PFSK-1 (cell line): Measurements from ENCODE around the gene FAM177B.

Source experiments
- FOXP2 ChIP-seq: optimal IDR thresholded peaks from 2 replicates; pipeline ENCODE3; 2011; ENCODE audit warnings: borderline replicate concordance, control low read depth, inconsistent platforms; ENCODE audit not compliant: insufficient read depth; ENCODE audit errors: extremely low read length, extremely low read depth
- POLR2AphosphoS5 ChIP-seq: IDR thresholded peaks from 2 replicates; pipeline ENCODE4 v1.6.1; 2012; ENCODE audit warnings: low read depth, mild to moderate bottlenecking, control low read depth, low read length, moderate library complexity
- REST ChIP-seq, 2 experiments: IDR thresholded peaks; 2 replicates each; pipeline versions ENCODE4 v1.6.1 to v1.8.0; 2011 to 2012; ENCODE audit warnings: low read depth in 2 of 2, low read length in 2 of 2, control low read depth in 1 of 2, inconsistent platforms in 1 of 2, mild to moderate bottlenecking in 1 of 2, moderate library complexity in 1 of 2; ENCODE audit not compliant: insufficient read depth in 1 of 2

- no peak for TF ChIP-seq POLR2AphosphoS5
- no peak for TF ChIP-seq FOXP2
- TF ChIP-seq REST (IDR thresholded peaks at IDR 0.05; ENCODE audit: insufficient read depth in 1 of 2, low read depth in 2 of 2, low read length in 2 of 2) = no peak
Observed at GRCh38 chr1:222736470-222736869, 532 bp upstream of the FAM177B start.
